Right atrium auricular region (tissue), 2 donors: ENCODE data around the gene CD2BP2. TPM values are rescaled to one million over a fixed set of nuclear protein-coding genes. Genes with fewer than 3 reads are reported as not detected.

Experiments
- DNase-seq: peaks from one replicate; pipeline ENCODE4 v3.0.0-alpha.2; 2019; ENCODE audit warnings: low spot score
- H3K27ac ChIP-seq, 2 donors: fragments of 200-600 bp; sonication (generic); 1 replicate in 1 of 2; 2 replicates in 1 of 2; pipeline ENCODE4 v1.5.1; 2016 to 2019
- H3K27me3 ChIP-seq, 2 donors: fragments of 200-600 bp; sonication (generic); one replicate each; pipeline versions ENCODE4 v1.5.1 to v1.6.0; 2017 to 2019
- H3K36me3 ChIP-seq: fragments of 200-600 bp; sonication (generic); one replicate; pipeline ENCODE4 v1.5.1; 2016
- H3K4me1 ChIP-seq, 2 donors: fragments of 200-600 bp; sonication (generic); one replicate each; pipeline versions ENCODE4 v1.5.1 to v1.6.0; 2017 to 2019
- H3K4me3 ChIP-seq, 2 donors: fragments of 200-600 bp; sonication (generic); 1 replicate in 1 of 2; 2 replicates in 1 of 2; pipeline ENCODE4 v1.5.1; 2017 to 2019; ENCODE audit warnings: mild to moderate bottlenecking in 1 of 2, moderate library complexity in 1 of 2
- H3K9me3 ChIP-seq, 2 donors: fragments of 200-600 bp; sonication (generic); one replicate each; pipeline ENCODE4 v1.5.1; 2019
- total RNA-seq, 2 donors: library from RNA; depleted of rRNA; stranded (reverse); fragments of >200 nt; gene quantifications; one replicate each; pipeline ENCODE4 v1.1.0, GENCODE V29; 2016
- TF ChIP-seq, protein P1 (sequence below), 2 donors: fragments of 200-600 bp; sonication (generic); IDR thresholded peaks; one replicate each; pipeline ENCODE4 v1.5.1; 2019; ENCODE audit warnings: antibody characterized with exemption in 2 of 2

Gene CD2BP2
- total RNA-seq, 2 donors from 2014 or later = 22.0 to 39.3 TPM

DNA sequence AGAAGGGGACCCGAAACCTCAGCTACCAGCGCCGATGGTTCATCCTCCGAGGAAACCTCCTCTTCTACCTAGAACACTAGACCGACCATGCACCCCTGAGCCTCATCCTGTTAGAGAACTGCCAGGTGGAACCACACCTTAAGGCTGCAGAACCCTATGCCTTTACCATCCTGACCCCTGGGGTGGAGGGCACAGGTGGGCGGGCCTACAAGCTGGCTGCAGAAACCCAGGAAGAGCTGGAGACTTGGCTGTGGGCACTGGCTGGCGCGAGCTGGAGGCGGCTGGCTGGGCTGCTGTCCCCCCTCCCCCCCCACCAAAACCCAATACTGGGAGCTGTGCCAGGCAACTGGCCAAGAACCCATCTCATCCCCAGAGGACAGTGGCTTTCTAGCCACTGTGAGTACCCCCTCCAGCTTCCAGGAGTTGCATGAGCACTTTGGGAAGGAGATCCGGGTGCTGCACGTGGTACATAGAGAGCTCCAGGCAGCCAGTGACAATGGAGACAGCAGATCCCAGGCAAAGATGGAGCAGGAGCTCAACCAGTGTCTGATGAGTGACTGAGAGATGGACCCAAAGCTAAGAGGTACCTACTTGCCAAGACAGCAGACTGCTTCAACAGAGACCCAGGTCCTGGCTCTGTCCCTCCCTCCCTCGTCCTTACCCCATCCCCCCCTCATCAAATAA lies 1.4 kb upstream of the CD2BP2 start:
- peaks cover 46% of the 10 kb centered on the region for H3K36me3 ChIP-seq
- H3K4me3 ChIP-seq = peak overlapping the region in 1 of 2 donors; percentile 89
- no peak for DNase-seq

DNA sequence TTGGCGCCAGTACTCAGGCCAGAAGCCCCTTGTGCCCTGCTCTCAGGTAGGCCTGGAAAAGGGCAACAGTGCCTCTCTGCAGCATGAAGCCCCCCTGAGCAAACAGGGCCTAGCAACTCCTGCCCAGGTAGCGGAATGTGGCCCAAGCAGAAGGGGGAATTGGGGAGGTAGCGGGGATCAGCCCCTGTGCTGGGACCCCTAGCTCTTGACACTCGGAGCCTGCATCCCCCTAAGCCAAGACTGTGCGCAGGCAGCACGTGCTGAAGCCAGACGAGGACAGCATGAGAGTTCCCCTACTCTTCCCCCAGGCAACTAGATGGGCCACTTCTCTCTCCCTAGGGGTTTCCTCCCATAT lies 823 bp upstream of the CD2BP2 start:
- peak overlapping the region; percentile 92 to 96 for H3K27ac ChIP-seq
- H3K27me3 ChIP-seq = no peaks in the 10 kb centered on the region
- no peak for DNase-seq
- H3K36me3 ChIP-seq = peaks cover 52% of the 10 kb centered on the region
- TF ChIP-seq, protein P1, sequence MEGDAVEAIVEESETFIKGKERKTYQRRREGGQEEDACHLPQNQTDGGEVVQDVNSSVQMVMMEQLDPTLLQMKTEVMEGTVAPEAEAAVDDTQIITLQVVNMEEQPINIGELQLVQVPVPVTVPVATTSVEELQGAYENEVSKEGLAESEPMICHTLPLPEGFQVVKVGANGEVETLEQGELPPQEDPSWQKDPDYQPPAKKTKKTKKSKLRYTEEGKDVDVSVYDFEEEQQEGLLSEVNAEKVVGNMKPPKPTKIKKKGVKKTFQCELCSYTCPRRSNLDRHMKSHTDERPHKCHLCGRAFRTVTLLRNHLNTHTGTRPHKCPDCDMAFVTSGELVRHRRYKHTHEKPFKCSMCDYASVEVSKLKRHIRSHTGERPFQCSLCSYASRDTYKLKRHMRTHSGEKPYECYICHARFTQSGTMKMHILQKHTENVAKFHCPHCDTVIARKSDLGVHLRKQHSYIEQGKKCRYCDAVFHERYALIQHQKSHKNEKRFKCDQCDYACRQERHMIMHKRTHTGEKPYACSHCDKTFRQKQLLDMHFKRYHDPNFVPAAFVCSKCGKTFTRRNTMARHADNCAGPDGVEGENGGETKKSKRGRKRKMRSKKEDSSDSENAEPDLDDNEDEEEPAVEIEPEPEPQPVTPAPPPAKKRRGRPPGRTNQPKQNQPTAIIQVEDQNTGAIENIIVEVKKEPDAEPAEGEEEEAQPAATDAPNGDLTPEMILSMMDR (IDR thresholded peaks at IDR 0.05) = no peak
- peak overlapping the region; percentile 86 to 89 for H3K4me3 ChIP-seq
- peaks cover 4 to 53% of the 10 kb centered on the region in 2 donors for H3K4me1 ChIP-seq
- H3K9me3 ChIP-seq = no peaks in the 10 kb centered on the region

More for the DNA sequence above, 1.4 kb upstream of the CD2BP2 start:
- Histone ChIP-seq H3K27me3 (no peaks in the 10 kb centered on the region), H3K4me1 (peaks cover 4 to 48% of the 10 kb centered on the region in 2 donors), H3K9me3 (no peaks in the 10 kb centered on the region), H3K27ac (peak overlapping the region; percentile 92 to 96)
- TF ChIP-seq, protein P1 (IDR thresholded peaks at IDR 0.05) = no peak

DNA sequence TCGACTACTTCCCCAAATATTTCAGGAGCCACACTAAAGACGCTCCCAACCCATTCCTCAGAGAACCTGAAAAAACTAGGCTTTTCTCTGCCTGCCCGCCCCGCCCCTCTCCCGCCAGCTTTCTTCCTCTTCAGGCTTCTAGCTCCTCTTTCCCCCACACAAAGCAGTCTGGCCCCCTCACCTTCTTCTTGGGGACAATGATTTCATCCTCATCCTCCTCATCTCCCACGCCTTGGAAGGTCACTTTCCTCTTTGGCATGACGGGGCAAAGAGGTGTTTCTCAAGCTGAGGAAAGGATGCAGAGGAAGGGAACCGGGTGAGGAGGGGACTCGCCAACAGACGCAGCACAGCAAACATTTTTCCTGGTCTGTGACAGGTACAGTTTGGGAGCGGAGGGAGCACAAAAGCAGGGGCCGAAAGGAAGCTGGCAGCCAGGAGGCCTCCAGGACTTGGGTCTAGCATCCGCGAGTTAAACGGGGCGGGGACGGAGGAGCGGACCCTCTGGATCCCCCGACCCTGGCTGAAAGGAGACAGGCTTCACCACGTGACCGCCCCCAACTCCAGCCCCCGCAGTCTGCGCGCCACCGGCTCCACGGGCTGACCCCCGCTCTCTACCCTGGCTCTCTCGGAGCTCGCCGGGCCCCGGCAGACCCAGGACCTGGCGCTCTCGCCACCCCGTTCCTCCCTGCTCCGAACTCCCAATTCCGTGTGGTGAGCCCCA lies 525 bp downstream of the CD2BP2 start:
- no peak for DNase-seq
- Histone ChIP-seq H3K4me3 (peak overlapping the region; percentile 86 to 89), H3K4me1 (peaks cover 4 to 53% of the 10 kb centered on the region in 2 donors), H3K27me3 (no peaks in the 10 kb centered on the region), H3K9me3 (no peaks in the 10 kb centered on the region), H3K27ac (peak overlapping the region; percentile 92 to 96), H3K36me3 (peaks cover 58% of the 10 kb centered on the region)
- TF ChIP-seq, protein P1 (IDR thresholded peaks at IDR 0.05) = no peak

DNA sequence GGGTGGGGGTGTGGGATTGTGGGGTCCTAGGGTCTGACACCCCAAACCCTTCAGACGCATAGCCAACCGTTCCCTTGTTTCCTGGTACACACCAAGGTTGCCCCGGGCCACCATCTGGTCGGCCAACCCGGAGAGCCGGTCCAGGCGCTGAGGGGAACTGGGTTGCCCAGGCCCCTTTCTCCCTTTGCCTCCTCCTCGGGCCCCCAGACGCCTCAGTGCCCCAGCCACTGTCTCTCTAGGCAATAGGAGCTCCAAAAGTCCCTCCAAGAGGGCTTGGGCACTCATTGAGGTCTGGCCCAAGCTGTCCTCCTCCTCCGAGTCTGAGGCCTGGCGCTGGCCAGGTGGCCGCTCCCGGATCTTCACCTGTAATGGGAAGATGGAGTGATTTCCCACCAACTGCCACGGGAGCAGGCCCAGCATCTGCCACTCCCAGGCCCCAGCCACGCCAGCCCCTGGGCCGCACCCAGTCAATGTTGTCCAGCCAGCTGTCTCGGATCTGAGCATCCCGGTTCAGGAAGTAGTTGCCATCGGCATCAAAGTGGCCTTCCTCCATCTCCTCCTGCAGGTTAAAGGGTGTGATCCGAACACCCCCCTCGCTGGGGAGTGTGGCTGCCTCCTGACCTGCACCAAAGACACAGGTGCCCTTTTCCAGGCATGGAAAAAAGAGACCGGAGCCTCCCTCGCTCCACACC lies 1.5 kb downstream of the CD2BP2 start:
- no peaks in the 10 kb centered on the region for H3K27me3 ChIP-seq
- TF ChIP-seq, protein P1 (IDR thresholded peaks at IDR 0.05) = no peak
- peaks cover 48% of the 10 kb centered on the region for H3K36me3 ChIP-seq
- no peaks in the 10 kb centered on the region for H3K9me3 ChIP-seq
- no peak overlapping the region for H3K4me3 ChIP-seq
- H3K27ac ChIP-seq = peak overlapping the region in 1 of 2 donors; percentile 92
- no peak for DNase-seq
- H3K4me1 ChIP-seq = peaks cover 4 to 53% of the 10 kb centered on the region in 2 donors

DNA sequence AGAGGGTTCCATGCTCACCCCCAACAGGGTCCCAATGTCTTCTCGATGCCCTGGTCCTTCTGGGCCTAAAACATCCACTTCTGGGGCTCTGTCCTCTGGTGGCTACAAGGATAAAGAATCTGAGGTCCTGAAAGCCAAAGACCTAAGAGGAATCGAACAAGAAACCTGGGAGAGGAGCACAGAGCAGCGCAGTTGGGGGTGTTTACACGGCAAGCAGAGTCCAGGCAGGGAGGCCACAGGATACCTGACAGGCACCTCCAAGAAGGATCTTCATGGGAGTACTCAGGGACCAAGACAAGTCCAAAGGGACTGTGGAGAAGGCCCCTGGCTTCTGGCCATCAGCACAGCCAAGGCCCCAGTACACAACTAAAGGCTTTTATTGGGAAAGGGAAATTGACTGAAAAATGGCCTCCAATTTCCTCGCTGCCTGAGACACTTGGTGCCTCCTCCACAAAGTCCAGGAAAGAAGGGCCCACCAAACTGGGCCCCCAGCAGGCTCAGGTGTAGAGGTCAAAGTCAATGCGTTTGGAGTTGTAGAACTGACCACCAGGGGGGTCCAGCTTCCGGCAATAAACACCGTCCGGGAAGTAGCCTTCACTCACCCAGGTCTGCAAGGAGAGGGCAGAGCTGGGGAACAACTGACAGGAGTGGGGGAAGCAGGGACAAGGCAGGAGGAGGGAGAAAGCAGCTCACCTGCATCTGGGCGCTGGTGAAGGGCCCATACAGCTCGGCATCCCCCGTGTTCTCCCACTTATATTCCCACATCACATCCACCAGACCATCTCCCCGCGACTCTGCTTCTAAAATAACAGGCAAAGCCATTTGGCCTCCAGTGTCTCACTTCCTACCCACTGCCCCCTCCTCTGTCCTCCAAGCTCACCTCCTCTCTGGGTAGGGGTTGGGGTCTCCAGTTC lies 2.4 kb downstream of the CD2BP2 start:
- H3K27me3 ChIP-seq = no peaks in the 10 kb centered on the region
- no peak overlapping the region for H3K4me3 ChIP-seq
- H3K9me3 ChIP-seq = no peaks in the 10 kb centered on the region
- DNase-seq = no peak
- H3K27ac ChIP-seq = peak overlapping the region; percentile 75 to 87
- TF ChIP-seq, protein P1 (IDR thresholded peaks at IDR 0.05) = no peak
- H3K36me3 ChIP-seq = peaks cover 40% of the 10 kb centered on the region
- H3K4me1 ChIP-seq = peaks cover 4 to 53% of the 10 kb centered on the region in 2 donors
